Measurements from ENCODE around the gene TEX28.
"Not testable (repeated sequence)": the region's sequence is repeated elsewhere in the genome, so short reads cannot be mapped to it uniquely, and the experiment has no call there.

The TEX28 gene

GRCh38 chrX:154295664-154296310 is 863 bp upstream of the TEX28 start, which contains the start of gene TKTL1:
Gene TKTL1, plus strand, starts transcription at chrX:154295795. Its CDS starts 65 bp downstream, at chrX:154295860.
- no peak for TF ChIP-seq CTCF (IDR thresholded peaks at IDR 0.05)

GRCh38 chrX:154257282-154257681 is 37.6 kb downstream of the TEX28 start, which contains the start of gene OPN1MW3:
Gene OPN1MW3, plus strand, starts transcription at chrX:154257582. Its CDS starts 38 bp downstream, at chrX:154257620.
- not testable (repeated sequence) for TF ChIP-seq CTCF (IDR thresholded peaks at IDR 0.05)
